ENCODE results near the gene THTPA. TPM values are rescaled to one million over a fixed set of nuclear protein-coding genes. Genes with fewer than 3 reads are reported as not detected.

The THTPA gene
- total RNA-seq, 2 donors from 2014 or later = 9.0 to 21.0 TPM

DNA sequence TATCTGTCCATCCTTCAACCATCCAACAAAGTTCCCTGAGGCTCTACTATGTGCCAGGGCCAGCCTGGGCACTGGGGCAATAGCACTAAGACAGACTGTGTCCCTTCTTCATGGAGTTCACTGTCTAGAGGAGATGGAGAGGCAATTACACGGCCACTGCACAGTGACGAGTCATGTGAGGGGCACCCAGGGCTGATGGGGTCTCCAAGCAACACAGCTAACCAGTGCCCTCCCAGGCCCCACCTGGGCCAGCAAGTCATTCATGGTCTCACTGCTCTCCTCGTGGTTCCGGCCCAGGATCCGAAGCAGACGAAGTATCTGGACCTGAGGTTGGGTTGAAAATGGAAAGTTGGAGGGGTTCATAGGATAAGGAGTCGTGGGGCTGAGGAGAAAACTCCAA, 8.8 kb downstream of the THTPA start:
- intact Hi-C loops (cut with DNase I) = no loop called here
- Histone ChIP-seq H3K36me3 (no peaks in the 10 kb centered on the region), H3K4me3 (no peak overlapping the region), H3K27me3 (no peaks in the 10 kb centered on the region), H3K27ac (no peak overlapping the region), H3K9ac (ENCODE audit: low read depth in 2 of 2, low read length in 2 of 2) (no peak overlapping the region), H3K4me1 (no peaks in the 10 kb centered on the region), H3K9me3 (no peaks in the 10 kb centered on the region)
- TF ChIP-seq CTCF (IDR thresholded peaks at IDR 0.05) = no peak
- DNase-seq = no peak

- DNase-seq = no peak
- Histone ChIP-seq H3K4me3 (no peak overlapping the region), H3K27ac (no peak overlapping the region), H3K9ac (ENCODE audit: low read depth in 2 of 2, low read length in 2 of 2) (peak overlapping the region in 1 of 2 donors; percentile 5), H3K36me3 (no peaks in the 10 kb centered on the region), H3K27me3 (no peaks in the 10 kb centered on the region), H3K4me1 (no peaks in the 10 kb centered on the region), H3K9me3 (no peaks in the 10 kb centered on the region)
- no peak for TF ChIP-seq CTCF (IDR thresholded peaks at IDR 0.05)
- intact Hi-C loops (cut with DNase I) = no loop called here
Observed at GRCh38 chr14:23565626-23566025, 9.6 kb downstream of the THTPA start.

GRCh38 chr14:23566112-23566777, 10.2 kb downstream of the THTPA start:
- H3K27ac ChIP-seq = peak overlapping the region; percentile 79
- no peaks in the 10 kb centered on the region for H3K36me3 ChIP-seq
- H3K9ac ChIP-seq (ENCODE audit: low read depth in 2 of 2, low read length in 2 of 2) = peak overlapping the region in 1 of 2 donors; percentile 82

DNA sequence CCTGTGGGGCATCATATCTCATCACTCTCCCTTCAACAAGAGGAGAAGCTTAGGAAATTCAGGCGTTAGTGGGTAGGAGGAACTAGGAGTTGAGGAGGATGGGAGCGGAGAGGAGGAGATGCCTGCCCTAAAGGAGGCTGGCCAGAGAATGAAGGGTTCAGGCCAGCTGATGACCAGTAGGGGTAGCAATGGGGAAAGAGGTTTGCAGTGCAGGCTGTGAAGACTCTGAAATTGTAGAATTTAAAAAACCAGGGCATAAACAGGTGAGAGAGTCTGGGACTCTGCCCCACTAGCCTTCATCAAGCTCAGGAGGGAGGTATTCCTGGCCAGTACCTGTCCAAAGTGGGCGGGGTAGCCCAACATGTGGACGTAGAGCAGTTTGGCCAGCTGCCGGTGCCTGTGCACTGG, 10.7 kb downstream of the THTPA start:
- Histone ChIP-seq H3K9ac (ENCODE audit: low read depth in 2 of 2, low read length in 2 of 2) (peak overlapping the region; percentile 75 to 82), H3K9me3 (no peaks in the 10 kb centered on the region), H3K36me3 (no peaks in the 10 kb centered on the region), H3K27me3 (no peaks in the 10 kb centered on the region), H3K27ac (peak overlapping the region; percentile 79), H3K4me3 (peak overlapping the region; percentile 77), H3K4me1 (no peaks in the 10 kb centered on the region)
- intact Hi-C loops (cut with DNase I) = no loop called here
- TF ChIP-seq CTCF (IDR thresholded peaks at IDR 0.05) = no peak
- DNase-seq = no peak

More at GRCh38 chr14:23566112-23566777, 10.2 kb downstream of the THTPA start:
- TF ChIP-seq CTCF (IDR thresholded peaks at IDR 0.05) = no peak
- intact Hi-C loops (cut with DNase I) = no loop called here
- Histone ChIP-seq H3K4me1 (no peaks in the 10 kb centered on the region), H3K4me3 (no peak overlapping the region), H3K27me3 (no peaks in the 10 kb centered on the region), H3K9me3 (no peaks in the 10 kb centered on the region)
- no peak for DNase-seq

DNA sequence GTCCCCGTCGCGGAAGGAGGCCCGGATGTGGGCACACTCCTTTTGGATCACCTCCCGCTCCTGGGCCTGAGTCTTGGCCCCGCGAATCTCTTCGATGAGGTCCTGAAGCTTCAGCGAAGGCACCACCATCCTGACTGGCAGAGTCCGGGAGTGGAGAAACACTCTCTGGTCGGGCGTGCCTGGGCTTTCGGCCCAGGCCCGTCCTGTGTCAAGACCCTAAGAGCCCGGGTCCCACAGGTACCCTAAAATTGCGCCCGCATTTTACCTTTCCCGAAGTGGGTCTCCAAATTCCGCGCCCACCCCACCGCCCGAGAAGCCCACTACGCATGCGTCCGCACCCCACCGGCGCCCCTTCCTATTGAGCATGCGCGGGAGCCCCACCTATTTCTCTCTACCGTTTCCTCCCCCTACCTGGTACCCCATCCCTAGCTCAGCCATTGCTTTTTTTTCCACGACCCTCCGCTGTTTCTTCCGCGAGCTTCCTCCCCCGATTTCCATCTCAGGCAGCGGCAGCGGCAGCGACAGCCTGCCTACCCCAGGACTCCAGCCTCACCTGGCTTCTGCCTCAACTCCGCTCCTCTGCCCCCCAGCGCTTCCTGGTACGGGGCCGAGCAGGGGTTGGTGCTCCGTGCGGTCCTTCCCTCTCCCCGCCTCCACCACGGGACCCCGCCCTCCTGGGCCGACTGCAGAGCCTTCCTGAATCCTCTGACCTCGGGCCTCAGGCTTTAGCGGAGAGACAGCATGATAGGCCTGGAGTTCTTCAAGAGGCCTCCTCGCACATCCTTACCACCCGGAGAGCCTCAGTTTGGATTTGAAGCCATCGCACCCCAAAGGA, 11.3 kb downstream of the THTPA start, which contains the start of gene AP1G2:
Gene AP1G2, minus strand, starts transcription at position 606 of the 835 bp plus-strand sequence. Its CDS starts 477 bp downstream, at position 129.
- H3K27ac ChIP-seq = peak within 1 kb of the TSS; percentile 79
- no peaks in the 10 kb centered on the region for H3K4me1 ChIP-seq
- TF ChIP-seq CTCF (IDR thresholded peaks at IDR 0.05) = no peak
- no peaks in the 10 kb centered on the region for H3K27me3 ChIP-seq
- intact Hi-C loops (cut with DNase I) = no loop called here
- DNase-seq = peak; percentile 96
- no peaks in the 10 kb centered on the region for H3K9me3 ChIP-seq
- no peaks in the 10 kb centered on the region for H3K36me3 ChIP-seq
- H3K4me3 ChIP-seq = peak within 1 kb of the TSS; percentile 77
- H3K9ac ChIP-seq (ENCODE audit: low read depth in 2 of 2, low read length in 2 of 2) = peak within 1 kb of the TSS; percentile 75 to 82

Data from colonic mucosa (tissue), 4 donors.